ENCODE data around the gene PP2D1. TPM values are rescaled to one million over a fixed set of nuclear protein-coding genes. Genes with fewer than 3 reads are reported as not detected.

PP2D1 gene
- total RNA-seq, 4 donors from 2014 or later: not detected

GRCh38 chr3:19994796-19995195, 17.3 kb downstream of the PP2D1 start:
- no peak for TF ChIP-seq CTCF (IDR thresholded peaks at IDR 0.05; ENCODE audit: low read depth)

GRCh38 chr3:19972054-19972453, 40.0 kb downstream of the PP2D1 start:
- no peak for TF ChIP-seq CTCF (IDR thresholded peaks at IDR 0.05; ENCODE audit: low read depth)

- no peak for TF ChIP-seq CTCF (IDR thresholded peaks at IDR 0.05; ENCODE audit: low read depth)
Observed at GRCh38 chr3:19970327-19970726, 41.7 kb downstream of the PP2D1 start.

GRCh38 chr3:19967812-19968211, 44.3 kb downstream of the PP2D1 start:
- no peak for TF ChIP-seq CTCF (IDR thresholded peaks at IDR 0.05; ENCODE audit: low read depth)

- TF ChIP-seq CTCF (IDR thresholded peaks at IDR 0.05; ENCODE audit: low read depth): no peak
Observed at GRCh38 chr3:19967208-19967607, 44.9 kb downstream of the PP2D1 start.

GRCh38 chr3:19961960-19962359, 50.1 kb downstream of the PP2D1 start:
- no peak for TF ChIP-seq CTCF (IDR thresholded peaks at IDR 0.05; ENCODE audit: low read depth)

GRCh38 chr3:19960696-19961095, 51.4 kb downstream of the PP2D1 start:
- no peak for TF ChIP-seq CTCF (IDR thresholded peaks at IDR 0.05; ENCODE audit: low read depth)

Data from subcutaneous adipose tissue (tissue), 4 donors.